IMR-90 (cell line): ENCODE data around the gene ZNF768. TPM values are rescaled to one million over a fixed set of nuclear protein-coding genes. Genes with fewer than 3 reads are reported as not detected.

ENCODE experiments used
- ATAC-seq: fragments of 200-7000 bp; cut with Tn5 transposase; 2 replicates; pipeline ENCODE4 v1.9.1; 2020; ENCODE audit warnings: low read depth, mild to moderate bottlenecking, moderate library complexity
- BruUV-seq: library from RNA; stranded (reverse); fragments of 400-500 nt; replicated peaks from 2 replicates; lab custom pipeline; 2021; lab: Mats Ljungman, UMichigan
- CTCF ChIA-PET: fragments of 300-600 bp; formaldehyde crosslinking; extraction: SDS; loops from one replicate; lab custom pipeline; 2021; ENCODE audit warnings: antibody characterized with exemption; lab: Yijun Ruan, JAX
- POLR2A ChIA-PET: fragments of 300-600 bp; sonication (Branson Sonifier 250); formaldehyde crosslinking; loops from one replicate; lab custom pipeline; 2022; ENCODE audit warnings: antibody characterized with exemption; ENCODE audit not compliant: unreplicated experiment; lab: Charles Lee
- DNase-seq: peaks from one replicate; pipeline ENCODE4 v3.0.0; 2013
- H2AFZ ChIP-seq: replicated peaks from 2 replicates; pipeline ENCODE3; 2013; ENCODE audit warnings: low read length, mild to moderate bottlenecking; ENCODE audit not compliant: poor library complexity
- H2AK5ac ChIP-seq: 2 replicates; pipeline ENCODE4 v1.6.1; 2013; ENCODE audit warnings: low read depth, low read length, inconsistent platforms
- H2AK9ac ChIP-seq: replicated peaks from 2 replicates; pipeline ENCODE3; 2013; ENCODE audit warnings: mild to moderate bottlenecking, low read depth, low read length, moderate library complexity; ENCODE audit not compliant: poor library complexity
- H2BK120ac ChIP-seq: 2 replicates; pipeline ENCODE4 v1.6.1; 2013; ENCODE audit warnings: low read depth, low read length, inconsistent platforms
- H2BK15ac ChIP-seq: 3 replicates; pipeline ENCODE4 v1.6.1; 2013; ENCODE audit warnings: low read depth, low read length, inconsistent platforms
- H2BK20ac ChIP-seq: 2 replicates; pipeline ENCODE4 v1.6.1; 2013; ENCODE audit warnings: low read depth, mild to moderate bottlenecking, inconsistent platforms, low read length, moderate library complexity
- H2BK5ac ChIP-seq: 2 replicates; pipeline ENCODE4 v1.6.1; 2013; ENCODE audit warnings: mild to moderate bottlenecking, low read depth, low read length, inconsistent platforms; ENCODE audit not compliant: poor library complexity, severe bottlenecking
- H3K14ac ChIP-seq: replicated peaks from 2 replicates; pipeline ENCODE4 v1.6.1; 2013; ENCODE audit warnings: low read depth, low read length, inconsistent platforms
- H3K18ac ChIP-seq: 2 replicates; pipeline ENCODE4 v1.6.1; 2013; ENCODE audit warnings: low read depth, low read length, control low read depth
- H3K23ac ChIP-seq: 2 replicates; pipeline ENCODE4 v1.6.1; 2013; ENCODE audit warnings: low read depth, low read length, inconsistent platforms
- H3K27ac ChIP-seq: 2 replicates; pipeline ENCODE4 v1.5.1; 2013; ENCODE audit warnings: mild to moderate bottlenecking, control low read depth, low read length; ENCODE audit not compliant: insufficient read depth
- H3K27me3 ChIP-seq: 2 replicates; pipeline ENCODE4 v1.6.1; 2013; ENCODE audit warnings: low read length; ENCODE audit not compliant: control insufficient read depth, insufficient read depth
- H3K36me3 ChIP-seq: 2 replicates; pipeline ENCODE4 v1.6.1; 2013; ENCODE audit warnings: low read length, mixed read lengths; ENCODE audit not compliant: control insufficient read depth, insufficient read depth
- H3K4ac ChIP-seq: 2 replicates; pipeline ENCODE4 v1.6.1; 2013; ENCODE audit warnings: low read depth, low read length, inconsistent platforms
- H3K4me1 ChIP-seq: 2 replicates; pipeline ENCODE4 v1.6.1; 2013; ENCODE audit warnings: low read length, mixed read lengths; ENCODE audit not compliant: control insufficient read depth, insufficient read depth
- H3K4me2 ChIP-seq: 2 replicates; pipeline ENCODE4 v1.6.1; 2013; ENCODE audit warnings: low read depth, mild to moderate bottlenecking, control low read depth, low read length, moderate library complexity
- H3K4me3 ChIP-seq: 2 replicates; pipeline ENCODE4 v1.5.1; 2013; ENCODE audit warnings: low read depth, mild to moderate bottlenecking, control low read depth, low read length, moderate library complexity; ENCODE audit not compliant: insufficient read depth
- H3K56ac ChIP-seq: 2 replicates; pipeline ENCODE4 v1.6.1; 2013; ENCODE audit warnings: low read length, inconsistent platforms; ENCODE audit not compliant: insufficient read depth; ENCODE audit errors: extremely low read depth
- H3K79me1 ChIP-seq, 2 experiments: 2 replicates each; pipeline ENCODE4 v1.6.1; 2013; ENCODE audit warnings: low read length in 2 of 2, inconsistent platforms in 1 of 2, low read depth in 1 of 2
- H3K9ac ChIP-seq: 2 replicates; pipeline ENCODE4 v1.6.1; 2013; ENCODE audit warnings: low read depth, low read length, control low read depth
- H3K9me1 ChIP-seq: 2 replicates; pipeline ENCODE4 v1.6.1; 2013; ENCODE audit warnings: low read length, inconsistent platforms; ENCODE audit not compliant: insufficient read depth
- H3K9me3 ChIP-seq: 2 replicates; pipeline ENCODE4 v1.6.1; 2013; ENCODE audit warnings: low read length; ENCODE audit not compliant: control insufficient read depth, insufficient read depth
- H4K20me1 ChIP-seq: 2 replicates; pipeline ENCODE4 v1.6.1; 2013; ENCODE audit warnings: low read length, inconsistent platforms; ENCODE audit not compliant: insufficient read depth
- H4K5ac ChIP-seq: 2 replicates; pipeline ENCODE4 v1.6.1; 2013; ENCODE audit warnings: mild to moderate bottlenecking, low read depth, low read length, control low read depth
- H4K8ac ChIP-seq, 2 experiments: 2 replicates each; pipeline ENCODE4 v1.6.1; 2013; ENCODE audit warnings: low read depth in 2 of 2, low read length in 2 of 2, control low read depth in 1 of 2, inconsistent platforms in 1 of 2
- H4K91ac ChIP-seq: 2 replicates; pipeline ENCODE4 v1.6.1; 2013; ENCODE audit warnings: low read depth, low read length, inconsistent platforms; ENCODE audit not compliant: insufficient read depth
- BHLHE40 ChIP-seq: fragments of 150-350 bp; IDR thresholded peaks from 2 replicates; pipeline ENCODE4 v1.6.1; 2016; ENCODE audit warnings: mild to moderate bottlenecking, low read depth, low read length
- RAD21 ChIP-seq: IDR thresholded peaks from 2 replicates; pipeline ENCODE4 v1.6.1; 2012; ENCODE audit warnings: low read length, improper control_type of control experiment
- WGBS, 2 experiments: methylation state at CpG; one replicate each; pipeline versions ENCODE4 v1.1.5 to v1.1.7; 2013; ENCODE audit warnings: missing lambda C conversion rate in 2 of 2; ENCODE audit not compliant: insufficient read length in 1 of 2; ENCODE audit errors: extremely low coverage in 2 of 2; 5-methylcytosine and 5-hydroxymethylcytosine counted together
- dilution Hi-C: fragments of 300-500 bp; cut with HindIII; formaldehyde crosslinking; loops from one replicate; pipeline ENCODE4 v1.14.3; 2018; ENCODE audit warnings: low sequenced_read_pairs; ENCODE audit not compliant: unreplicated experiment
- in situ Hi-C: fragments of 300-500 bp; cut with MboI; formaldehyde crosslinking; loops from 3 replicates; pipeline ENCODE4 v1.14.3; 2019; ENCODE audit warnings: low sequenced_read_pairs, inconsistent platforms, mixed read lengths
- intact Hi-C: fragments of 100-400 bp; cut with micrococcal nuclease; formaldehyde crosslinking; loops from 2 replicates; pipeline ENCODE4 v1.10.0; 2022
- polyA plus RNA-seq, 3 experiments: library from polyadenylated mRNA; depleted of rRNA; stranded (reverse); fragments of >200 nt; gene quantifications; 2 replicates each; pipeline ENCODE4 v1.2.3, GENCODE V29; 2012; ENCODE audit warnings: low replicate concordance in 1 of 3
- total RNA-seq: library from RNA; depleted of rRNA; stranded (reverse); fragments of >200 nt; gene quantifications from 2 replicates; pipeline ENCODE4 v1.2.3, GENCODE V29; 2012
- TF ChIP-seq, protein P1 (sequence below): fragments of 150-350 bp; IDR thresholded peaks from 2 replicates; pipeline ENCODE4 v1.6.1; 2017; ENCODE audit warnings: mild to moderate bottlenecking, antibody characterized with exemption, low read length, low read depth
- TF ChIP-seq, protein P2 (sequence below): conservative IDR thresholded peaks from 2 replicates; pipeline ENCODE4 v1.5.1; 2012; ENCODE audit warnings: mild to moderate bottlenecking, low read depth, low read length, improper control_type of control experiment

ZNF768 gene
- total and polyA plus RNA-seq, 2 of the 4 experiments (the other 2 are of a cell fraction) = 9.3 to 22.1 TPM

DNA sequence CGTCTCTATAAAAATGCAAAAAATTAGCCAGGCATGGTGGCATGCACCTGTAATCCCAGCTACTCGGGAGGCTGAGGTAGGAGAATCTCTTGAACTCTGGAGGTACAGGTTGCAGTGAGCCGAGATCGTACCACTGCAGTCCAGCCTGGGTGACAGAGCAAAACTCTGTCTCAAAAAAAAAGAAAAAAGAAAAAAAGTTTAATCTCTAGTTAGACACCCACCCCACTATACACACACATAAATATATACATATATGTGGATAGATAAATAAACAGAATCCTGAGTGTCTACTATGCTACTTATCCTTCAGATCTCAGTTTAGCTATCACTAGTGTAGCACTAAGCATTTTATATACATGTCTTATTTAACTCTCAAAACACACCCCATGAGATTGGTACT lies 35.1 kb downstream of the ZNF768 start:
- H4K20me1 ChIP-seq = no peaks in the 10 kb centered on the region
- no peak overlapping the region for H3K18ac ChIP-seq
- H3K27ac ChIP-seq = no peak overlapping the region
- H3K9me3 ChIP-seq = no peaks in the 10 kb centered on the region
- no peak overlapping the region for H2BK20ac ChIP-seq
- no peak overlapping the region for H2BK15ac ChIP-seq
- H2AK9ac ChIP-seq = no peak overlapping the region
- no peaks in the 10 kb centered on the region for H3K79me1 ChIP-seq
- peaks cover 3% of the 10 kb centered on the region; the same call in 1 of the 2 replicates for H3K4me1 ChIP-seq
- H4K91ac ChIP-seq = no peak overlapping the region
- no peak overlapping the region for H2BK5ac ChIP-seq
- H3K9ac ChIP-seq = no peak overlapping the region
- no peak overlapping the region for H3K56ac ChIP-seq
- no peak overlapping the region for H3K4me3 ChIP-seq
- POLR2A ChIA-PET = no interaction called here
- CTCF ChIA-PET = interaction anchor here (0.7 to 0.8 kb wide), 2 partner anchors 9 to 47 kb away, joined by 3 to 5 read pairs; no protein-coding TSS in a partner anchor
- H3K9me1 ChIP-seq = peaks cover 3% of the 10 kb centered on the region; the same call in 1 of the 2 replicates
- no peak overlapping the region for H4K8ac ChIP-seq
- H3K14ac ChIP-seq = no peak overlapping the region
- no peak overlapping the region for H3K23ac ChIP-seq
- no peak for ATAC-seq
- intact Hi-C loops = no loop called here
- TF ChIP-seq, protein P1, sequence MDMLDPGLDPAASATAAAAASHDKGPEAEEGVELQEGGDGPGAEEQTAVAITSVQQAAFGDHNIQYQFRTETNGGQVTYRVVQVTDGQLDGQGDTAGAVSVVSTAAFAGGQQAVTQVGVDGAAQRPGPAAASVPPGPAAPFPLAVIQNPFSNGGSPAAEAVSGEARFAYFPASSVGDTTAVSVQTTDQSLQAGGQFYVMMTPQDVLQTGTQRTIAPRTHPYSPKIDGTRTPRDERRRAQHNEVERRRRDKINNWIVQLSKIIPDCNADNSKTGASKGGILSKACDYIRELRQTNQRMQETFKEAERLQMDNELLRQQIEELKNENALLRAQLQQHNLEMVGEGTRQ = no peak
- TF ChIP-seq, protein P2, sequence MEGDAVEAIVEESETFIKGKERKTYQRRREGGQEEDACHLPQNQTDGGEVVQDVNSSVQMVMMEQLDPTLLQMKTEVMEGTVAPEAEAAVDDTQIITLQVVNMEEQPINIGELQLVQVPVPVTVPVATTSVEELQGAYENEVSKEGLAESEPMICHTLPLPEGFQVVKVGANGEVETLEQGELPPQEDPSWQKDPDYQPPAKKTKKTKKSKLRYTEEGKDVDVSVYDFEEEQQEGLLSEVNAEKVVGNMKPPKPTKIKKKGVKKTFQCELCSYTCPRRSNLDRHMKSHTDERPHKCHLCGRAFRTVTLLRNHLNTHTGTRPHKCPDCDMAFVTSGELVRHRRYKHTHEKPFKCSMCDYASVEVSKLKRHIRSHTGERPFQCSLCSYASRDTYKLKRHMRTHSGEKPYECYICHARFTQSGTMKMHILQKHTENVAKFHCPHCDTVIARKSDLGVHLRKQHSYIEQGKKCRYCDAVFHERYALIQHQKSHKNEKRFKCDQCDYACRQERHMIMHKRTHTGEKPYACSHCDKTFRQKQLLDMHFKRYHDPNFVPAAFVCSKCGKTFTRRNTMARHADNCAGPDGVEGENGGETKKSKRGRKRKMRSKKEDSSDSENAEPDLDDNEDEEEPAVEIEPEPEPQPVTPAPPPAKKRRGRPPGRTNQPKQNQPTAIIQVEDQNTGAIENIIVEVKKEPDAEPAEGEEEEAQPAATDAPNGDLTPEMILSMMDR = no peak
- TF ChIP-seq BHLHE40 (no peak), RAD21 (no peak)
- H2AK5ac ChIP-seq = no peak overlapping the region
- peaks cover 11% of the 10 kb centered on the region for H3K27me3 ChIP-seq
- H3K4ac ChIP-seq = no peak overlapping the region
- no peak overlapping the region for H3K4me2 ChIP-seq
- no peak overlapping the region for H2BK120ac ChIP-seq
- BruUV-seq = no TSS peak
- in situ Hi-C loops = no loop called here
- H4K5ac ChIP-seq = no peak overlapping the region
- no peaks in the 10 kb centered on the region for H3K36me3 ChIP-seq
- dilution Hi-C loops = no loop called here
- 65% methylated on average over 2 of the region's 4 CpGs; no CpG with 5 or more reads in 1 of the 2 experiments for WGBS, 2 experiments
- DNase-seq = no peak
- no peak overlapping the region for H2AFZ ChIP-seq
